Vagina (tissue), 2 donors: ENCODE measurements around the gene FBXL16.

Source experiments
- CTCF ChIP-seq, 3 experiments: fragments of 450-650 bp in 2 of 3; fragments of 200-600 bp in 1 of 3; sonication (generic) in 1 of 3; IDR thresholded peaks; one replicate each; pipeline ENCODE4 v1.5.1; 2017 to 2019; ENCODE audit warnings: antibody characterized with exemption in 3 of 3, mild to moderate bottlenecking in 2 of 3, moderate library complexity in 2 of 3
- POLR2AphosphoS5 ChIP-seq, 2 donors: sonication (generic); formaldehyde crosslinking; IDR thresholded peaks; one replicate each; pipeline ENCODE4 v1.9.0; 2017; ENCODE audit warnings: antibody characterized with exemption in 2 of 2, mild to moderate bottlenecking in 2 of 2, low read depth in 1 of 2; ENCODE audit not compliant: insufficient read depth in 1 of 2

- TF ChIP-seq CTCF (IDR thresholded peaks at IDR 0.05) (no peak), POLR2AphosphoS5 (IDR thresholded peaks at IDR 0.05; ENCODE audit: insufficient read depth in 1 of 2, low read depth in 1 of 2) (no peak)
Measured at GRCh38 chr16:725041-725376, 19.4 kb upstream of the FBXL16 start.
